C4-2B (cell line): ENCODE data around the gene PTH1R.

Source experiments
- ZFX ChIP-seq: fragments of 450-650 bp; IDR thresholded peaks from 2 replicates; pipeline ENCODE4 v1.6.1; 2017
- TF ChIP-seq, protein P1 (sequence below): fragments of 450-650 bp; conservative IDR thresholded peaks from 2 replicates; pipeline ENCODE4 v1.5.1; 2017; ENCODE audit warnings: mild to moderate bottlenecking

DNA sequence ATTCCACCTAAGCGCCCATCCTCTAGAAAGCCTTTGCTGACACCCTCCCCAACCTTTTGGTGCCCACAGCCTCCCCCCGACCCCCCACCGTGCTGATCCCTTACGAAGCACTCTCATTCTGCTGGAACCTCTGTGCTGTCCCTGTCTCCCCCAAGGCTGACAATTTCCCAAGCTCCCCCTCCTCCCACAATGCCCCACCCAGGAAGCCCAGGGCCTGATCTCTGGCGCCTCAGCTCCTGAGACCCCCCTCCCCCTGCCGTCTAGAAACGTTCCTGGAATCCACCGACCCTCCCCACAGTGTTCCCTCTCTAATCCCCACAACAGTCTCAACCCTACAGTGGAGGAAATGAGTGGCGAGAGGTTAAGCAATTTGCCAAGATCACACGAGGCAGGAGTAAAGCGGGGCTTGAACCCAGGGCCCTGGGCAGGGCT, 32.6 kb upstream of the PTH1R start:
- TF ChIP-seq, protein P1, sequence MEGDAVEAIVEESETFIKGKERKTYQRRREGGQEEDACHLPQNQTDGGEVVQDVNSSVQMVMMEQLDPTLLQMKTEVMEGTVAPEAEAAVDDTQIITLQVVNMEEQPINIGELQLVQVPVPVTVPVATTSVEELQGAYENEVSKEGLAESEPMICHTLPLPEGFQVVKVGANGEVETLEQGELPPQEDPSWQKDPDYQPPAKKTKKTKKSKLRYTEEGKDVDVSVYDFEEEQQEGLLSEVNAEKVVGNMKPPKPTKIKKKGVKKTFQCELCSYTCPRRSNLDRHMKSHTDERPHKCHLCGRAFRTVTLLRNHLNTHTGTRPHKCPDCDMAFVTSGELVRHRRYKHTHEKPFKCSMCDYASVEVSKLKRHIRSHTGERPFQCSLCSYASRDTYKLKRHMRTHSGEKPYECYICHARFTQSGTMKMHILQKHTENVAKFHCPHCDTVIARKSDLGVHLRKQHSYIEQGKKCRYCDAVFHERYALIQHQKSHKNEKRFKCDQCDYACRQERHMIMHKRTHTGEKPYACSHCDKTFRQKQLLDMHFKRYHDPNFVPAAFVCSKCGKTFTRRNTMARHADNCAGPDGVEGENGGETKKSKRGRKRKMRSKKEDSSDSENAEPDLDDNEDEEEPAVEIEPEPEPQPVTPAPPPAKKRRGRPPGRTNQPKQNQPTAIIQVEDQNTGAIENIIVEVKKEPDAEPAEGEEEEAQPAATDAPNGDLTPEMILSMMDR = no peak
- no peak for TF ChIP-seq ZFX
